ENCODE results near the gene CACNB1. TPM values are rescaled to one million over a fixed set of nuclear protein-coding genes. Genes with fewer than 3 reads are reported as not detected.

Gene CACNB1
- total and polyA plus RNA-seq, 2 donors (not counting 1 experiment from before 2014, with no cell fraction given), result 3.8 to 12.4 TPM

GRCh38 chr17:39236981-39237441 lies 39.5 kb upstream of the CACNB1 start:
- no peak overlapping the region for H3K4me3 ChIP-seq (ENCODE audit: control extremely low read depth in 1 of 5, extremely low read depth in 1 of 5, insufficient read depth in 1 of 5, low read depth in 2 of 5, low read length in 4 of 5)
- DNase-seq (no peak), ATAC-seq (ENCODE audit: low read depth) (no peak)
- Mint-ChIP-seq H3K27me3 (peaks cover 13% of the 10 kb centered on the region), H3K27ac (no peak overlapping the region), H3K9me3 (ENCODE audit: insufficient read depth) (no peaks in the 10 kb centered on the region), H3K4me1 (peaks cover 26% of the 10 kb centered on the region), H3K4me3 (no peak overlapping the region)
- WGBS (ENCODE audit: insufficient coverage), result 100% methylated on average over 5 of the region's 6 CpGs
- TF ChIP-seq CTCF (IDR thresholded peaks at IDR 0.05), result no peak
- TF ChIP-seq EZH2 (IDR thresholded peaks at IDR 0.05; ENCODE audit: borderline replicate concordance, insufficient read depth, low read depth, low read length, poor library complexity, severe bottlenecking), result no peak
- H3K9me3 ChIP-seq (ENCODE audit: control extremely low read depth in 1 of 3, control insufficient read depth in 2 of 3, insufficient read depth in 1 of 3, low read length in 2 of 3), result no peaks in the 10 kb centered on the region
- no peak overlapping the region for H3K27ac ChIP-seq (ENCODE audit: low read length in 2 of 2)
- peaks cover 17 to 26% of the 10 kb centered on the region in 2 donors for H3K4me1 ChIP-seq (ENCODE audit: control insufficient read depth in 2 of 2, insufficient read depth in 2 of 2, low read length in 2 of 2)
- H3K36me3 ChIP-seq (replicated peaks in 1 of 2; ENCODE audit: control extremely low read depth in 1 of 2, control insufficient read depth in 1 of 2, extremely low read depth in 1 of 2, insufficient read depth in 2 of 2, low read length in 1 of 2), result no peaks in the 10 kb centered on the region
- no peaks in the 10 kb centered on the region for H4K20me1 ChIP-seq (ENCODE audit: control insufficient read depth, insufficient read depth, low read length, poor library complexity, severe bottlenecking)
- ChIA-PET CTCF (interaction anchor here (0.7 to 21.4 kb wide), 5 partner anchors 7 to 254 kb away, joined by 3 to 707 read pairs (median 89); partner anchors contain the start of gene RPL19), POLR2A (interaction anchor here (1.9 kb wide), 1 partner anchor 37 kb away, joined by 6 read pairs; the partner anchor contains the start of gene RPL19)
- peaks cover 0 to 7% (median 5%) of the 10 kb centered on the region in 4 experiments for H3K27me3 ChIP-seq (replicated peaks in 1 of 4; ENCODE audit: control extremely low read depth in 1 of 4, control insufficient read depth in 3 of 4, insufficient read depth in 4 of 4, low read length in 3 of 4)
- no peaks in the 10 kb centered on the region for H3K79me2 ChIP-seq (ENCODE audit: control insufficient read depth, insufficient read depth, low read length)
- H3K4me2 ChIP-seq (replicated peaks; ENCODE audit: low read depth, low read length, poor library complexity, severe bottlenecking), result no peak overlapping the region
- intact Hi-C loops (cut with micrococcal nuclease), result loop anchor here (5.0 kb wide), 1 partner anchor 85 kb away; the partner anchor contains the start of gene PLXDC1
- no peak overlapping the region for H2AFZ ChIP-seq (ENCODE audit: insufficient read depth, low read depth, low read length, poor library complexity, severe bottlenecking)
- H3K9ac ChIP-seq (ENCODE audit: low read length), result no peak overlapping the region

GRCh38 chr17:39236450-39236927 lies 39.0 kb upstream of the CACNB1 start:
- intact Hi-C loops (cut with micrococcal nuclease), result loop anchor here (5.0 kb wide), 1 partner anchor 84 kb away; the partner anchor contains the start of gene PLXDC1
- Mint-ChIP-seq H3K27me3 (peaks cover 18% of the 10 kb centered on the region), H3K9me3 (ENCODE audit: insufficient read depth) (no peaks in the 10 kb centered on the region), H3K27ac (no peak overlapping the region), H3K4me1 (peaks cover 29% of the 10 kb centered on the region), H3K4me3 (no peak overlapping the region)
- TF ChIP-seq EZH2 (IDR thresholded peaks at IDR 0.05; ENCODE audit: borderline replicate concordance, insufficient read depth, low read depth, low read length, poor library complexity, severe bottlenecking), result no peak
- no peak for TF ChIP-seq CTCF (IDR thresholded peaks at IDR 0.05)
- 77% methylated on average over 3 of the region's 5 CpGs for WGBS (ENCODE audit: insufficient coverage)
- CTCF ChIA-PET, result interaction anchor here (1.0 to 21.4 kb wide), 4 partner anchors 7 to 71 kb away, joined by 3 to 707 read pairs (median 47); partner anchors contain the start of gene RPL19
- no peaks in the 10 kb centered on the region for H3K9me3 ChIP-seq (ENCODE audit: control extremely low read depth in 1 of 3, control insufficient read depth in 2 of 3, insufficient read depth in 1 of 3, low read length in 2 of 3)
- peaks cover 0 to 11% (median 10%) of the 10 kb centered on the region in 4 experiments for H3K27me3 ChIP-seq (replicated peaks in 1 of 4; ENCODE audit: control extremely low read depth in 1 of 4, control insufficient read depth in 3 of 4, insufficient read depth in 4 of 4, low read length in 3 of 4)
- H3K4me1 ChIP-seq (ENCODE audit: control insufficient read depth in 2 of 2, insufficient read depth in 2 of 2, low read length in 2 of 2), result peaks cover 22 to 31% of the 10 kb centered on the region in 2 donors
- no peak overlapping the region for H3K27ac ChIP-seq (ENCODE audit: low read length in 2 of 2)
- H3K36me3 ChIP-seq (replicated peaks in 1 of 2; ENCODE audit: control extremely low read depth in 1 of 2, control insufficient read depth in 1 of 2, extremely low read depth in 1 of 2, insufficient read depth in 2 of 2, low read length in 1 of 2), result no peaks in the 10 kb centered on the region
- DNase-seq, result no peak
- ATAC-seq (ENCODE audit: low read depth), result no peak
- no peaks in the 10 kb centered on the region for H3K79me2 ChIP-seq (ENCODE audit: control insufficient read depth, insufficient read depth, low read length)
- no peak overlapping the region for H3K9ac ChIP-seq (ENCODE audit: low read length)
- no peak overlapping the region for H2AFZ ChIP-seq (ENCODE audit: insufficient read depth, low read depth, low read length, poor library complexity, severe bottlenecking)
- H3K4me2 ChIP-seq (replicated peaks; ENCODE audit: low read depth, low read length, poor library complexity, severe bottlenecking), result no peak overlapping the region
- no peaks in the 10 kb centered on the region for H4K20me1 ChIP-seq (ENCODE audit: control insufficient read depth, insufficient read depth, low read length, poor library complexity, severe bottlenecking)
- POLR2A ChIA-PET, result interaction anchor here (0.6 kb wide), 1 partner anchor 165 kb away, joined by 3 read pairs; the partner anchor contains the start of gene FBXL20
- no peak overlapping the region for H3K4me3 ChIP-seq (ENCODE audit: control extremely low read depth in 1 of 5, extremely low read depth in 1 of 5, insufficient read depth in 1 of 5, low read depth in 2 of 5, low read length in 4 of 5)

Data from B cell (primary cell).